PC-9 (cell line): Measurements from ENCODE around the gene URB2.

Experiments used
- CTCF ChIP-seq: fragments of 200-600 bp; sonication (generic); conservative IDR thresholded peaks from 2 replicates; pipeline ENCODE4 v1.6.1; 2017; ENCODE audit warnings: mixed run types, antibody characterized with exemption, mild to moderate bottlenecking, moderate library complexity
- EZH2 ChIP-seq: fragments of 200-600 bp; sonication (generic); IDR thresholded peaks from 2 replicates; pipeline ENCODE4 v1.8.0; 2017; ENCODE audit warnings: antibody characterized with exemption, low read depth

DNA sequence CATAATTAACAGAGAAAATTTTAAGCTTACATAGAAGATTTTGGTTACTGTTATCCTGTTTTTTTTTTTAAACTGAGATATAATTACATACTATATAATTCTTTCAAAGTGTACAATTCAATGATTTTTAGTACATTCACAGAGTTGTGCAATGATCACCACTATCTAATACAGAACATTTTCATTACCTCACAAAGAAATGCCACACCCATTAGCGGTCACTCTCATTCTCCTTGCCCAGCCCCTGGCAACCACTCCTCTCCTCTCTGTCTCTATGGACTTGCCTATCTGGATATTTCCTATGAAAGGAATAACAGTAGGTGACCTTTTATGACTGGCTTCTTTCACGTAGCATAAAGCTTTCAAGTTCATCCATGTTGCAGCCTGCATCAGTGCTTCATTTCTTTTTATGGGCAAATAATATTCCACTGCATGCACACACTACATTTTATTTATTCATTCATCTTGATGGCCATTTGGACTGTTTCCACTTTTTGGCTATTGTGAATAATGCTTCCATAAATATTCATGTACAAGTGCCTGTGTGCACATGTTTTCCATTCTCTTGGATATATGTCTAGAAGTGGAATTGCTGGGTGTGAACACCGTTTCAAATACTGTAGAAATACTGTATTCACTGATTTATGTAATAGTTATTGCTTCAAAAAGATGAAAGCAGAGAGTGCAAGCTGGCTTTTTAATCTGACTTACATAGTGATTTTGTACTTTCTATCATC, 26.7 kb upstream of the URB2 start:
- TF ChIP-seq CTCF (no peak), EZH2 (no peak)
